T-helper 2 cell treated with Interferon-gamma antibody and Interleukin-4, amounts not matched to agents 5 μg/mL and 100 μg/mL, for 36 hours (primary cell): ENCODE measurements around the gene AMBRA1.
"Not testable (repeated sequence)": the region's sequence is repeated elsewhere in the genome, so short reads cannot be mapped to it uniquely, and the experiment has no call there.

Experiments used
- DNase-seq: peaks from one replicate; pipeline ENCODE4 v3.0.0; 2021; ENCODE audit warnings: low spot score
- H3K27ac Mint-ChIP-seq: one replicate; pipeline ENCODE4 v1.8.0; 2021; ENCODE audit warnings: mild to moderate bottlenecking, mixed read lengths
- H3K27me3 Mint-ChIP-seq: one replicate; pipeline ENCODE4 v1.8.0; 2021; ENCODE audit warnings: low read depth, mixed read lengths
- H3K36me3 Mint-ChIP-seq: one replicate; pipeline ENCODE4 v1.8.0; 2021; ENCODE audit warnings: low read depth, mixed read lengths
- H3K4me1 Mint-ChIP-seq: one replicate; pipeline ENCODE4 v1.8.0; 2021; ENCODE audit warnings: low read depth, mixed read lengths
- H3K4me3 Mint-ChIP-seq: one replicate; pipeline ENCODE4 v1.8.0; 2022; ENCODE audit warnings: mild to moderate bottlenecking, moderate library complexity, mixed read lengths
- H3K9me3 Mint-ChIP-seq: one replicate; pipeline ENCODE4 v1.8.0; 2021; ENCODE audit warnings: mixed read lengths

AMBRA1 gene

GRCh38 chr11:46524201-46524770 is 69.5 kb downstream of the AMBRA1 start:
- Mint-ChIP-seq H3K27ac (no peak overlapping the region), H3K4me1 (peaks cover 10% of the 10 kb centered on the region), H3K9me3 (no peaks in the 10 kb centered on the region), H3K4me3 (no peak overlapping the region), H3K36me3 (peaks cover 12% of the 10 kb centered on the region), H3K27me3 (no peaks in the 10 kb centered on the region)
- no peak for DNase-seq

DNA sequence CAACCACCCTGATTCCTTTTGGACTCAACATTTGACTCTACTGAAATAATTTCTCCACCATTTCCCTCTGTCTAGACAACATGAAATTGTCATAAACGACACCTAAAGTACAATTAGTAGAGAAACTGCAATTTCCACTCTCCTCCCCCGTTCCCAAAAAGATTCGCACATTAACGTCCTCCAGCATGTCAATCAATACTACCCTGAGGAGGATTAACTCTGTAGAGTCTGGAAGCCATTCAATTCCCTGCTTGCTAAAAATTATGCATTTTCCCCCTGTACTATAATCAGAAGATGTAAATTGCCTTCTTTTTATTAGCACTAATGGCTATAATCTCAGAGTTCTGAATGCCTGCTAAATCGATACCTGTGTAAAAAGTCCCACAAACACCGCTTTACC is 70.5 kb downstream of the AMBRA1 start:
- Mint-ChIP-seq H3K36me3 (peaks cover 10% of the 10 kb centered on the region), H3K27me3 (no peaks in the 10 kb centered on the region), H3K4me1 (peaks cover 1% of the 10 kb centered on the region), H3K27ac (no peak overlapping the region), H3K9me3 (no peaks in the 10 kb centered on the region), H3K4me3 (no peak overlapping the region)
- DNase-seq = no peak

- H3K36me3 Mint-ChIP-seq = peaks cover 10% of the 10 kb centered on the region
- no peak overlapping the region for H3K27ac Mint-ChIP-seq
- no peaks in the 10 kb centered on the region for H3K9me3 Mint-ChIP-seq
- H3K27me3 Mint-ChIP-seq = no peaks in the 10 kb centered on the region
- DNase-seq = no peak
- no peaks in the 10 kb centered on the region for H3K4me1 Mint-ChIP-seq
- H3K4me3 Mint-ChIP-seq = no peak overlapping the region
Observed at GRCh38 chr11:46522682-46523281, 71.0 kb downstream of the AMBRA1 start.

- H3K4me3 Mint-ChIP-seq = no peak overlapping the region
- DNase-seq = no peak
- no peak overlapping the region for H3K27ac Mint-ChIP-seq
Observed at GRCh38 chr11:46521961-46522681, 71.7 kb downstream of the AMBRA1 start.

GRCh38 chr11:46520971-46521745 is 72.7 kb downstream of the AMBRA1 start:
- Mint-ChIP-seq H3K27ac (no peak overlapping the region), H3K9me3 (no peaks in the 10 kb centered on the region), H3K4me1 (no peaks in the 10 kb centered on the region), H3K36me3 (no peaks in the 10 kb centered on the region), H3K27me3 (no peaks in the 10 kb centered on the region), H3K4me3 (no peak overlapping the region)
- DNase-seq = no peak

More at GRCh38 chr11:46521961-46522681, 71.7 kb downstream of the AMBRA1 start:
- H3K36me3 Mint-ChIP-seq = peaks cover 8% of the 10 kb centered on the region
- no peaks in the 10 kb centered on the region for H3K27me3 Mint-ChIP-seq
- no peaks in the 10 kb centered on the region for H3K9me3 Mint-ChIP-seq
- H3K4me1 Mint-ChIP-seq = no peaks in the 10 kb centered on the region

DNA sequence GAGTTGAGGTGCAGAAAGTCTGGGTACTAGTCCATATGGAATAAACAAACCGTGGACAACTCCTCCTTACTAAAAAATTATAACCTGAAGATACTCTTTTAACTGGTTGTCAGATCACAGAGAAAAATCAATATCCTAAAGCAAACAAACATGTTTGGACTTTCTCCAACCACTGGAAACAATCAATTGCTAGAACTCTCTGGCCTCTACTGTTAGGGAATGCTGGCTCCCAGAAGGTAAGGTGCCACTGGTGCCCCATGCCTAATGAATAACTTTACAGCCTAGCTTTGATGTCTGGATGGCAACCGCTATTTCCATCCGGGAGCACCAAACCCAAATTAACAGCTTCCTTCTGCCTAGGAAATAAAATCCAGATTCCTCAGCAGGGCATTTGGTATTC is 74.5 kb downstream of the AMBRA1 start:
- Mint-ChIP-seq H3K4me1 (no peaks in the 10 kb centered on the region), H3K36me3 (no peaks in the 10 kb centered on the region), H3K4me3 (no peak overlapping the region), H3K9me3 (no peaks in the 10 kb centered on the region), H3K27me3 (no peaks in the 10 kb centered on the region), H3K27ac (no peak overlapping the region)
- DNase-seq = no peak

DNA sequence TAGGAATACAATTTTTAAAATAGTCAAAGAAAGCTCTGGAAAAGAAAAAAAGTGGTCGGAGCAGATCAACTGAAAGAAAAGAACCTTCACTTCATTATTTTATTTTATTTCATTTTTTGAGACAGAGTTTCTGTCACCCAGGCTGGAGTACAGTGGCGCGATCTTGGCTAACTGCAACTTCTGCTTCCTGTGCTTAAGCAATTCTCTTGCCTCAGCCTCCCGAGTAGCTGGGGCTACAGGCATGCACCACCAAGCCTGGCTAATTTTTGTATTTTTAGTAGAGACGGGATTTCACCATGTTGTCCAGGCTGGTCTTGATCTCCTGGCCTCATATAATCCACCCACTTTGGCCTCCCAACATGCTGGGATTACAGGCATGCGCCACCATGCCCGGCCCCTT is 74.9 kb downstream of the AMBRA1 start:
- not testable (repeated sequence) for H3K4me3 Mint-ChIP-seq, DNase-seq

DNA sequence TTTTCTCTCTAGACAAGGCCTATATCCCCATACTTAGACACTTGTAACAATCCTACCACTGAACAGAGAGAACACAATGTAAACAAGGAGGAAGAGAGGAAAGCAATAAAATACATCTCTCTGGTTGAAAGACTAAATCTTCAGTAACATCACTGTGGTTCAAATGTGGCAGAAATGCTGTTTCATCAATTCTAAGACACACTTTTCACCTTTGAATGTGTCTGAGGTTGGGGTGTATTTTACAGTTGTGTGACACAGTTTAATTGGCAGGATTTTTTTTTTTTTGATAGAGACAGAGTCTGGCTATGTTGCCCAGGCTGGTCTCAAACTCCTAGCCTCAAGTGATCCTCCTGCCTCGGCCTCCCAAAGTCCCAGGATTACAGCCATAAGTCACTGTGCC is 79.5 kb downstream of the AMBRA1 start:
- Mint-ChIP-seq H3K27ac (no peak overlapping the region), H3K27me3 (no peaks in the 10 kb centered on the region), H3K4me1 (peaks cover 3% of the 10 kb centered on the region), H3K9me3 (no peaks in the 10 kb centered on the region), H3K4me3 (no peak overlapping the region), H3K36me3 (no peaks in the 10 kb centered on the region)
- DNase-seq = no peak

More for the DNA sequence above, 74.9 kb downstream of the AMBRA1 start:
- not testable (repeated sequence) for H3K27me3 Mint-ChIP-seq, H3K27ac Mint-ChIP-seq, H3K9me3 Mint-ChIP-seq, H3K36me3 Mint-ChIP-seq, H3K4me1 Mint-ChIP-seq

DNA sequence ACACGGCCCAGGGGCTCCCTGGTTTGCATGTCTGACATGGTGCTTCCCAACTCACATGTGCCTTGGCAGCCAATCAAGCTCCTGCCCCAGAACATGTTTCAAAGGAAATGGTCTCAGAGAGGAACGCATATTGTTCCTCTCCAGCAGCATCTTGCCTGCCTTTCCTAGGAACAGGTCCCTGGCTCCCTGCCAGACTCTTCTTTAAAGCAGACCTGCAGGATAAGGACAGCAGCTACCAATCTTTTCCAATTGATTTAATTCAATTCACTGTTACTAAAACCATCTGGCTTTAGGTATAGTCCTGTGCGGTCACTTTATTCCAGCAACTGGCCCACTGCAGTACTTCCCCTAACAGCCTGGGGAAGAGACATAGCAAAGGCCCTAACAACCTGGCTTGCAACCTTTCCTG is 79.9 kb downstream of the AMBRA1 start:
- H3K9me3 Mint-ChIP-seq = no peaks in the 10 kb centered on the region
- H3K36me3 Mint-ChIP-seq = no peaks in the 10 kb centered on the region
- H3K4me3 Mint-ChIP-seq = no peak overlapping the region
- no peak overlapping the region for H3K27ac Mint-ChIP-seq
- no peak for DNase-seq
- H3K4me1 Mint-ChIP-seq = peaks cover 3% of the 10 kb centered on the region
- H3K27me3 Mint-ChIP-seq = no peaks in the 10 kb centered on the region

DNA sequence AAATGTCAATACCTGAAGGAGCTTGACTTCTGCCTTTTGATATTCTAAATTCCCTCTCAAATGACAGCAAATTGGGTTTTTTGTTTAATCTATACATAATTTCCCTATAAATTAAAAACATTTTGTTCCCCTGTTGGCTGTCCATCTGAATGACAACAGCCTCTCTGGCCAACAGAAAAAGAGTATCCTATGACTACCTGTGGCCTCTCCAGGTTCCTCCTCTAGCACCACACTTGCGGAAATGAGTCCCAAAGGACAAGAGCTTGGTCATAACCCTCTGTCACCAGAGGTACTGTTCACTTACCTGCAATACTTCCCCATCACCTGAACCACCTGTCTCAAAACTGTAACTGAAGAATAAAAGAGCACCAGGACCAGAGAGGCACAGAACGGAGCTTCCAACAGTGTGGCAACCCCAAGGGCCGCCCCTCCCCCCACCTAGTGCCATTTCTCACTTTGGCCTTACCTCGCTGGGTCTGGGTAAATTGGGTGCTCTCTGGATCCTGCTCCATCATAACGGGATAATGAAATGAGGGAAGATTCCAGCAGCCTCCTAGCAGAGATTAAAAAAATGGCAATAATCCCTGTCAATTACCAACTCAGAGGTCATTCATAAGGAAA is 81.5 kb downstream of the AMBRA1 start:
- Mint-ChIP-seq H3K27ac (no peak overlapping the region), H3K36me3 (peaks cover 7% of the 10 kb centered on the region), H3K9me3 (no peaks in the 10 kb centered on the region), H3K4me3 (no peak overlapping the region), H3K27me3 (no peaks in the 10 kb centered on the region), H3K4me1 (peaks cover 3% of the 10 kb centered on the region)
- no peak for DNase-seq

DNA sequence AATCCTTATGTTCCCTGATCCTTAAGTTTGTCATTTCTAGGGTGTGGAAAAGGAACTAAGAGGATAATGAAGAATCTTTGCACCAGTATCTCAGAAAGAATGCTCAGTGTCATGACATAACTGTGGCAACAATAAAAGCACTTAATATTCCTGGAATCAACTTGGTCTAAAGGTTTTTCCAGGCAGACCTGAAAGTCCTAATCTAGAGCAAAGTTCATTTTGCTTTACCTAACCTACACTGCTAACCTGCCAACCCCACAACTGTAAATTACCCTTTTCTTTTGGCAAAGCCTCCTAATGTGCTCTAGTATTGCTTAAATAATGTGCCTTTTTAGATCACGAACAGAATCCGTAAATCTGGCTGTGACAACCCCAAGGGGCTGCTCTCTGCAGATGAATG is 82.5 kb downstream of the AMBRA1 start:
- Mint-ChIP-seq H3K36me3 (peaks cover 12% of the 10 kb centered on the region), H3K9me3 (no peaks in the 10 kb centered on the region), H3K4me3 (no peak overlapping the region), H3K27ac (no peak overlapping the region), H3K27me3 (no peaks in the 10 kb centered on the region), H3K4me1 (peaks cover 6% of the 10 kb centered on the region)
- no peak for DNase-seq

- no peaks in the 10 kb centered on the region for H3K27me3 Mint-ChIP-seq
- peaks cover 15% of the 10 kb centered on the region for H3K4me1 Mint-ChIP-seq
- no peak for DNase-seq
- H3K27ac Mint-ChIP-seq = no peak overlapping the region
- H3K9me3 Mint-ChIP-seq = no peaks in the 10 kb centered on the region
- H3K4me3 Mint-ChIP-seq = no peak overlapping the region
- H3K36me3 Mint-ChIP-seq = peaks cover 14% of the 10 kb centered on the region
Observed at GRCh38 chr11:46508360-46508759, 85.5 kb downstream of the AMBRA1 start.

- Mint-ChIP-seq H3K27me3 (no peaks in the 10 kb centered on the region), H3K9me3 (no peaks in the 10 kb centered on the region), H3K4me1 (peaks cover 16% of the 10 kb centered on the region), H3K4me3 (no peak overlapping the region), H3K27ac (peak overlapping the region; percentile 55), H3K36me3 (peaks cover 19% of the 10 kb centered on the region)
- no peak for DNase-seq
Observed at GRCh38 chr11:46506483-46506791, 87.4 kb downstream of the AMBRA1 start.
